ENCODE measurements around the gene IRF3. TPM values are rescaled to one million over a fixed set of nuclear protein-coding genes. Genes with fewer than 3 reads are reported as not detected.

IRF3 gene
- total RNA-seq, 1 donor from 2014 or later, result 76.1 TPM

- Mint-ChIP-seq H3K9me3 (ENCODE audit: unreplicated experiment) (no peaks in the 10 kb centered on the region), H3K27me3 (ENCODE audit: unreplicated experiment) (peaks cover 40% of the 10 kb centered on the region), H3K27ac (ENCODE audit: unreplicated experiment) (peak within 1 kb of the TSS; percentile 99), H3K4me3 (ENCODE audit: unreplicated experiment) (peak within 1 kb of the TSS; percentile 89), H3K4me1 (ENCODE audit: unreplicated experiment) (peaks cover 62% of the 10 kb centered on the region), H3K36me3 (ENCODE audit: low read depth, unreplicated experiment) (peaks cover 14% of the 10 kb centered on the region)
- DNase-seq (ENCODE audit: low spot score), result peak; percentile 99
- TF ChIP-seq CTCF (IDR thresholded peaks at IDR 0.05; ENCODE audit: unreplicated experiment), result no peak
These were observed 25.4 kb downstream of the IRF3 start, which contains the start of gene RRAS for GRCh38 chr19:49640113-49640898. TSS of gene RRAS (minus strand) at chr19:49640143. CDS start at chr19:49640098, 45 bp downstream.

- Mint-ChIP-seq H3K4me3 (ENCODE audit: unreplicated experiment) (peak overlapping the region; percentile 87), H3K27me3 (ENCODE audit: unreplicated experiment) (peaks cover 46% of the 10 kb centered on the region), H3K9me3 (ENCODE audit: unreplicated experiment) (no peaks in the 10 kb centered on the region), H3K36me3 (ENCODE audit: low read depth, unreplicated experiment) (peaks cover 13% of the 10 kb centered on the region), H3K27ac (ENCODE audit: unreplicated experiment) (peak overlapping the region; percentile 74), H3K4me1 (ENCODE audit: unreplicated experiment) (peaks cover 68% of the 10 kb centered on the region)
- TF ChIP-seq CTCF (IDR thresholded peaks at IDR 0.05; ENCODE audit: unreplicated experiment), result no peak
- no peak for DNase-seq (ENCODE audit: low spot score)
These were observed 26.1 kb downstream of the IRF3 start for GRCh38 chr19:49639401-49640112.

- Mint-ChIP-seq H3K27me3 (ENCODE audit: unreplicated experiment) (peaks cover 44% of the 10 kb centered on the region), H3K27ac (ENCODE audit: unreplicated experiment) (peak overlapping the region; percentile 53), H3K36me3 (ENCODE audit: low read depth, unreplicated experiment) (peaks cover 7% of the 10 kb centered on the region), H3K4me1 (ENCODE audit: unreplicated experiment) (peaks cover 54% of the 10 kb centered on the region), H3K9me3 (ENCODE audit: unreplicated experiment) (no peaks in the 10 kb centered on the region), H3K4me3 (ENCODE audit: unreplicated experiment) (peak overlapping the region; percentile 87)
- TF ChIP-seq CTCF (IDR thresholded peaks at IDR 0.05; ENCODE audit: unreplicated experiment), result no peak
- DNase-seq (ENCODE audit: low spot score), result peak; percentile 33
These were observed 27.6 kb downstream of the IRF3 start for GRCh38 chr19:49637821-49638738.

GRCh38 chr19:49636233-49636932 is 29.3 kb downstream of the IRF3 start:
- no peak for TF ChIP-seq CTCF (IDR thresholded peaks at IDR 0.05; ENCODE audit: unreplicated experiment)
- Mint-ChIP-seq H3K27ac (ENCODE audit: unreplicated experiment) (peak overlapping the region; percentile 48), H3K4me3 (ENCODE audit: unreplicated experiment) (no peak overlapping the region), H3K9me3 (ENCODE audit: unreplicated experiment) (no peaks in the 10 kb centered on the region), H3K27me3 (ENCODE audit: unreplicated experiment) (peaks cover 39% of the 10 kb centered on the region), H3K4me1 (ENCODE audit: unreplicated experiment) (peaks cover 45% of the 10 kb centered on the region), H3K36me3 (ENCODE audit: low read depth, unreplicated experiment) (no peaks in the 10 kb centered on the region)
- DNase-seq (ENCODE audit: low spot score), result no peak

Data from endothelial cell (in vitro differentiated cells).